Inflammatory macrophage treated with lipopolysaccharide for 4 hours (primary cell): ENCODE results near the gene NR2C1.

Experiments used
- DNase-seq: peaks from one replicate; pipeline ENCODE4 v3.0.0-alpha.2; 2020

The NR2C1 gene

DNA sequence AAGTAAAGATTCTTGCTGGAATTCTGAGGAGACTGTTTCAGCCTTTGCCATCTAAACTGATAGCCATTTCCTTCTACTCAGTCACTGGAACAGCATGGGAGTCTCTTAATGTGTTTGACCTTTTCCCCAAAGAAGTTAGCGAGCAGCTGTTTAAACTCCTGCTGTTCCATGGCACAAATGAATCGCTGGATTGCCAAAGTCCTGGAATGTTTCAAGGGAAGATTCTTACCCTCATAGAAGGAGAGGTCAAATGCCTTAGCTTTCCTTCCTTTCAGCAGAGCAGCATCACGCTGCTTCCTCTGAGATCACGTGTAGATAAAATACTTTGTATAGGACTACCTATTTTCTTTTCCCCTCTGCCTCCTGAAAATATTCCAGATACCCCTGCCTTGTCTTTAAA lies 10.5 kb upstream of the NR2C1 start:
- DNase-seq = no peak

DNA sequence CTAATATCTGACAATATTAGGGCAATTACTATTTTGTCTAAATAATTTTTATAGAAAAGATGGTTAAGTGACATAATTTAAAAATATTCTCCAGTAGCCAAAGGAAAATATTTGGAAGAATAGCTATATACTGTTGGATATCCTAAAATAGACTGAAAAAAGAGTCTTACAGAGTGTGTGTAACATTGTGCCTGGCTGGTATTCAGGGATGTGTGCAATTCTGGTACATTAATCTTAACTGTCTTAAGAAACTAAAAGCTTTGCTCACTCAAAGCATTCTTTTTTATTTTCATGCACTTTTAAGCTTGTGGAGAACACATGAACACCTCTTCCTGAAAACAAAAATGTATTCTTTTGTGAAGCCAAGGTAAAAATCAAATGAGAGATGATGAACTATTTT lies 10.1 kb upstream of the NR2C1 start:
- no peak for DNase-seq

DNA sequence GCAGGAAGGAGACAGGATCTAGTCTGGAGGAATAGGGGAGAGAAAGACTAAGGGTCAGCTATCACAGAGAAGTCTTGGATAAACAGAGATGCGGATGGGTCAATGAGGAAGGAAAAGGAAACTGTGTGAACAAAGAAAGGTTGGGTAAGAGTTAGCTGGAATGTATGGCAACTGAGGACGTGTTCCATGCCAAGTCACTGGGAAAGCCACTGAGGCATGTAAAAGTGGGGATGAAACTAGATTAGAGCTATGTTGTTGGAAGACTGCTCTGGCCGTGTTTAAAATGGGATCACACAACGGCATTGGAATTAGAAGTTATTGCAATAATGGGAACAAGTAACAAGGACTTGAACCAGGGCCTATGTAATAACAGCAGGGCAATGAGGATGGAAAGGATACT lies 3.9 kb upstream of the NR2C1 start:
- DNase-seq = no peak

DNA sequence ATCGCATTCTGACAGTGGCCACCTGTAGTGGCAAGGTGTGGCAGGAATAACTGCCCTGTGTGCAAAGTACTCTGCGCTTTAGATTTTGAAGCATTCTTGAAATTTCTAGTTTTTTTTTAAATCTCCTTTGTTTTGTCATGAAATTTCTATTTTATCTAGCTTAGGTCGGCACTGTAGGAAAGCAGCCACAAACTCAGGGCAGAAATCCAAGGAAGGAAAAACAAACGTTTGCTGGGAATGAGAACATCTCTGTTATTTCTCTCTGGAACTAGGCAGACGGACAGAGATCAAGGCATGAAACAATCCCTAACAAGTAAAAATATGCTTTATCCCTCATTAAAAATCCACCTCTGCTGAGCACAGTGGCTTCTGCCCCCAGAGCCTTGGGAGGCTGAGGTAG lies 1.3 kb upstream of the NR2C1 start:
- DNase-seq = no peak

DNA sequence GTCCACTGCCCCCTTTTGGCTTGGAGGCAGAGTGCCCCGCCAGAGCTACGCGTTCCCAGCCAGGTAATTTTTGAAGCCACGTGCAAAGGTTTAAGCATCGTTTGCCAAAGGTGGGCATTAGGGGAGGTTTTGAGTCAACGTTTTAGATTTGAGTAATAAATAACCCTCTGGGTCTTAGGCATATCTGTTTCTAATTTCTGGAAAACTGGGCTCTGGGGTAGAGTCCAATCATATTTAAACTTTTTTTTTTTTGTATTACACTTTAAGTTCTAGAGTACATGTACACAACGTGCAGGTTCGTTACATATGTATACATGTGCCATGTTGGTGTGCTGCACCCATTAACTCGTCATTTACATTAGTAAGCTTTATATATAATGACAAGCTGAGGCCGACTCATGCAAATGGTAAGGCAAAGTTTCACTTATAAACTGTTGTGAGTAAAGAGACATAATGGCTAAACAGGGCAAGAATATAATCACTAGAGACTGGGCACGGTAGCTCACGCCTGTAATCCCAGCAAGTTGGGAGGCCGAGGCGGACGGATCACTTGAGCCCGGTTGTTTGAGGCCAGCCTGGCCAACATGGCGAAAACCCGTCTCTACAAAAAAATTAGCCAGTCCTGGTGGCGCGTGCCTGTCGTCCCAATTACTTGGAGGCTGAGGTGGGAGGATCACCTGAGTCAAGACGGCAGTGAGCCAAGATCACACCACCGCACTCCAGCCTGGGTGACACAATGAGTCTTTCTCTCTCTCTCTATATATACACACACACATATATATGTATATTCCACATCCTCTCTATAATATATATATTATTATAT lies 491 bp upstream of the NR2C1 start:
- DNase-seq = no peak

DNA sequence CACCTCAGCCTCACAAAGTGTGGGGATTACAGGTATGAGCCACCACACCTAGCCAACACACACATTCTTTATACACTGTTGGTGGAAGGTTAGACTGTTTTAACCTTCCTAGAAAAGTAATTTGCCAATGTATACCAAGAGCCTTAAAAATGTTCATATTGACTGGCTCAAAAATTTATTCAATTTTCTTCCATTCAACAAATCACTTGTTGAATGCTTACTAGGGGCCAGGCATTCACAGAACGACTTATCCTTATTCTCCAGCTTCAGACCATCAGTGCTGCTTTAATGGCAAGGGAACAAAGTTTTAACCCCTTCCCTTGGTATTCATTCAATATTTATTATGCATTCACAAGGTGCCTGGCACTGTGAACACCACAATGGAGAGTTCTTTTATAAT lies 3.0 kb downstream of the NR2C1 start:
- DNase-seq = no peak

DNA sequence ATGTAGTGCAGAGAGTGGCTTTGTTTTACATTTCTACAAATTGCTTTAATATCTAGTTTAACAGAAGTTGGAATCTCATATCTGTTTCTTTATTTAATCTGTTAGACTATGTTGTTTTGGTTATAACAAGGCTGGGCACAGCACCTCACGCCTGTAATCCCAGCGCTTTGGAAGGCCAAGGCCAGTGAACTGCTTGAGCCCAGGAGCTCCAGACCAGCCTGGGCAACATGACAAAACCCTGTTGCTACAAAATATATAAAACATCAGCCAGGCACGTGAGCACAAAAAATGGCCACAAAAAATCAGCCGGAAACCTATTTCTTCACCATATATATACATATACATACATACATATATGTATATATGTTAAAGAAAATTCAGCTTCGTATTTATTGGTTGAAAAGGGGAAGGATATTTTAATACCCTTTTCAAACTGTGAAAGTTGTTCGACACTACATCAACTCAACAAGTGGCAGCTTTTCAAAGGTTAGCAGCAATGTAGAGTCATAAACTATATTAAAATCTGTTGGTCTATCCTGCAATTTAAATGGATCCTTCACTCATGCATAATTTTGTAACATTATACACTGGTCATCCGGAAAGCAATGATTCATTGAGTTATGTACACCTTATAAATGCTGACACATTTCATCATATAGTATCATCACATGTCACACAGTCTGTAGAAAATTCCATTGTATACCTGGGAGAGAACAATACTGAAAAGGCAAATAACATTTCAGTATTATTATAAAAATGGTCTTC lies 7.1 kb downstream of the NR2C1 start:
- no peak for DNase-seq

DNA sequence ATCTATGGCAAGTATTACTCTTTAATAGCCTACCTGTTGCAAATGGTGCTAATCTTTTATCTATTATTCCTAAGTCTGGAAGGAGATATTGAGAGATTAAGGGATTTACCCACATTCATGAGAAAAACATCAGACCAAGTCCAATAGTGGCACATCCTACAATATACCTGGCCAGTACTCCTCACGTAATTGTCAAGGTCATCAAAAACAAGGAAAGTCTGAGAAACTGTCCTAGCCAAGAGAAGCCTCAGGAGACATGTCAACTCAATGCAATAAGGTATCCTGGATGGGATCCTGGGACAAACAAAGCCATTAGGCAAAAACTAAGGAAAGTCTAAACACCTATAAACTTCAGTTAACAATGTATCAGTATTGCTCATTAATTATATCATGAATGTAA lies 12.5 kb downstream of the NR2C1 start:
- DNase-seq = no peak

DNA sequence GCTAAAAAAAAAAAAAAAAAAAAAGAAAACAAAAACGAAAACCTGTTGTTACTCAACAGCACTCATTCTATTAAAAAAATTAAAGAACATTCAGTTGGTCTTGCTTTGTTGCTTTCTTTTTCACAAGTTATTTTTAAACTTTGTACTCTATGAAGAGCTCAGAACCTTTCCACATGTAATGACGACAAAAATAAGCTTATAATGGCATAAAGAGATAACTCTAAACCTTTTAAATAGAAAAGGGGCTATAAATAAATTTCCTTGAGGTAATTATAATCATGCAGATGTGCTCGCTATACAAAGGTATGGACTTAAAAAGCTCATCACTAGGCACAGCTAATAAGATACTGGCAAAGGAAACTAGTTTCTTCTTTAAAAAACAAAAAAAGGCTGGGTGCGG lies 13.4 kb downstream of the NR2C1 start:
- no peak for DNase-seq

DNA sequence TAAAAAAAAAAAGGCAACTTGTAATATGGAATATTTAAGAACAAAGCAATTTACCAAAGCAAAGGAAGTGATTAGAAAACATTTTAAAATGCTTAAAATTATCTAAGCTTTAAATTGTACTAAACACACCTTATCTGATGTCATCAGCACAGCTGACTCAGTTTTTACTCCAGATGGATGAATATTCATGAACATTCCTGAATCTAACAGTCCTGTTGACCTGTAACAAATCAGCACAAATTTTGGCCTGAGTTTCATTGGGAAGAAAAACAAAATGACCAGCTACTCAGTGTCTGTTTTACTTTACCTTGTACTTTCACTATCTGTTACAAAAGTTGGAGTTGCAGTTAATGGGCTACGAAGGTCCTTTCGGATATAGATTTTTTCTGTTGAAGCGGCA lies 16.0 kb downstream of the NR2C1 start:
- DNase-seq = no peak

DNA sequence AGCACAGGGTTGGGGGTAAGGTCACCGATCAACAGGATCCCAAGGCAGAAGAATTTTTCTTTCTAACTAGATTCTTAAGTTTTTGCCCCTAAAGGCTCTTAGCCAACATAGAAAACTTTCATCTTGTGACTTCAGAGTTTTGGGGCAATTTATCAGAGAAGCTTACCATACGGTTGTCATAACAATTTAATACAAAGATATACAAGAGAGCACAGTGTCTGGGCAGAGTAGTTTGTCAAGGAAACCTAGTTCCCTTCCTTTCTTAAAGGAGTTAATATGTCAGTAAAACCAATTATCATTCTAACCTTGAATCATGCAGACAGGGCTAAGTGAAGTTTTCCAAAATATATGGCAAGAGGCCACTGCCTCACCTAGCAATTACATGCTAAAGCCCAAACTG lies 18.4 kb downstream of the NR2C1 start:
- DNase-seq = no peak

DNA sequence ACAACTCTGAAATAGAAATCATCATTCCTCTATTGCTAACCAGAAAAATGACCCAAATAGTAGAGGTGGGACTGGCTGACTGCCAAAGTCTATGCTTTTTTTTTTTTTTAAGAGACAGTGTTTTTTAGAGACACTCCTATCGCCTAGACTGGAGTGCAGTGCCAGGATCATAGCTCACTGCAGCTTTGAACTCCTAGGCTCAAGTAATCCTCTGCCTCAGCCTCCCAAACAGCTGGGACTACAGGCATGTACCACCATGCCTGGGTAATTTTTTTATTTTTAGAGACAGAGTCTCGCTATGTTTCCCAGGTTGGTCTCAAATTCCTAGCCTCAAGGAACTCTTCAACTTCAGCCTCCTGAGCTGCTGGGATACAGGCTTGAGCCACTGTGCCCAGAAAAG lies 19.2 kb downstream of the NR2C1 start:
- DNase-seq = no peak

DNA sequence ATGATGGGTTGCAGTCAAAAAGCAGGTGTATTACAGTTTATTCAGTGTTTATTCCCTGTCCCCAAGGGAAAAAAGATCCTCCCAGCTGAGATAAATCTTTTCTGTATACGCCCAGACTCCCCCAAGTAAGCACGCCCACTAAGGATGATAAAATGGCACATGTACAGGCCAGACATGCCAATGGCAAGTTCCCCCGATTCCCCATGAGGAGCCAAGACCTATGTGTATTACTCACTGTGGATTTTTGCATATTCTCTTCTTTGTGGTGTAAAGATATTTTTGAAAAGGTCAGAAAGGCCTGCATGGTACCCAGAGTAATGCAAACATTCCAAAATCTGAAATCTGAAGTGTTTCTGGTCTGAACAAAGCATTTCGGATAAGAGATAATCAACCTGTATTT lies 22.2 kb downstream of the NR2C1 start:
- DNase-seq = no peak

DNA sequence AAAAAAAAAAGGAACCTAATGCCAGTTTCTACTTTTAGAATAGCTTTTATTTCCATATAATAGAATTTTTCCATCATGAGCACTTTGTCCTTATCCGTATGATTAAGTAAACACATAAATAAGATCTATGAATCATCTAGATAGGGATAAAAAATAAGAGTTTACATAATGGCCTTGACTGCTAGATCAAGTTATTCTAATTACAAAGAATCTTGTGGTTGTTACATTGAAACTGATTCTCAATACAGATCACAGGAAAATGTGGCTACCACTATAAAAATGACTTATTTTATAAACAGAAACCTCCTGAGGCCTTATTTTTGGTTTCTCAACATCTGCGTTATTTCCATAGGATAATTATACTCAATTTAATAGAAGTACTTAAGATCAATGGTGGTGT lies 35.5 kb downstream of the NR2C1 start:
- DNase-seq = no peak

DNA sequence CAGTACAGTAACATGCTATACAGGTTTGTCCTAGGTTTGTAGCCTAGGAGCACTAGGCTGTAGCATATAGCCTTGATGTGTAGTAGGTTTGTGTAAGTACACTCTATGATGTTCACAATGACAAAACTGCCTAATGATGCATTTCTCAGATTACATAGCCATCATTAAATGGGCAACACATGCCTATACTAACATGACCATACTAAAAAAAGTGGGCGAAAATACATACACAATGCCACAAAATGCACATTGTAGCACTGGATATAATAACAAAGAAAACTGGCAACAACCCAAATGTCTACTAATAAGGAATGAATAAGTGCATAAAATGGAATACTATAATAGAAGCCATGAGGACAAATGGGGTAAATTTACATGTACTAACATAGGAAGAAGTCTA lies 38.7 kb downstream of the NR2C1 start:
- DNase-seq = no peak

DNA sequence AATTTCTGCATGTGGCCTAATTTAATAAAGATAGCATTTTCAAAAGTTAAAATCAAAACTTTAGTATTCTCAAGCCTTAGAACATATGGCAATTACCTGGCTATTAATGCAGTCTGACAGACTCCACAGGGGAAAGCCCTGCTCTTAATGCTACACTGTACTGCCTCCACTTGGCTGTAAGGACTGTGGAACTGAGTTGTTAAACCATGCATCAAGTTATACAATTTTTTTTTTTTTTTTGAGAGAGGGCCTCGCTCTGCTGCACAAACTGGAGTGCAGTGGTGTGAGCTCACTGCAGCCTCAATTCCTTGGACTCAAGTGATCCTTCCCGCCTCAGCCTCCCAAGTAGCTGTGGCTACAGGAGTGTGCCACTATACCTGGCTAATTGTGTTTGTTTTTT lies 50.9 kb downstream of the NR2C1 start:
- no peak for DNase-seq

DNA sequence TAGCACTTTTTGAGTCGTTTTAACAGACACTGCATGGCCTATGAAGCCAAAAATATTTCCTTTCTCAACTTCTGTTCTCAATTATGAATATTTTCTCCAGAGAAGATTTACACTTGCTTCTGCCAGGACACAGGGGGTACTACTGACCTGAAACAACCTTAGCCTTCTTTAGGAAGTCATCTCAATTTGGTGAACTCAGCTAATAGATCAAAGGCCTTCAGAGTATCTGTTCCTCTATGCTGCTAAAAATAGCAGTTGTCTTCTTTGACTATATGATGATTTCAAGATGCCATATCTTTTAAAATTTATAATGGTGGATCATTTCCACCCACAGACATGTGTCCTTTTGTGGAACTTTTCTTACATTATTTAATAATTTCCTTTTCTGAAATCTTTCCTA lies 55.9 kb downstream of the NR2C1 start:
- no peak for DNase-seq

DNA sequence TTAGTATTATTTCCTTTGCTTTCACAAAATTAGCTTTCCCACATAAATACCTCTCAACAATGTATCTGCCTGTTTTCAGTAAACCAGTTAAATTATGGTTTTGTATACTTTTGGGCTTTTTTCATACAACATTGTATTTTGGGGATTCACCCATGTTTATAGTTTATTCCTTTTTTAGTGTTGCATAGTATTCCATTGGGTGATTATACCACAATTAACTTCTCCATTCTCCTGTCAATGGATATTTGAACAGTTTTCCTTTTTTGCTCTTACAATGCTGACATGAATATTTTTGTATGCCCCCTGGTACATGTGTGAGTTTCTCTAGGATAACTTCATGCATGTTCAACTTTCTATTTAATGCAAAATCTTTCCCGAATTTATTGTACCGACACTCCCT lies 57.3 kb downstream of the NR2C1 start:
- no peak for DNase-seq

DNA sequence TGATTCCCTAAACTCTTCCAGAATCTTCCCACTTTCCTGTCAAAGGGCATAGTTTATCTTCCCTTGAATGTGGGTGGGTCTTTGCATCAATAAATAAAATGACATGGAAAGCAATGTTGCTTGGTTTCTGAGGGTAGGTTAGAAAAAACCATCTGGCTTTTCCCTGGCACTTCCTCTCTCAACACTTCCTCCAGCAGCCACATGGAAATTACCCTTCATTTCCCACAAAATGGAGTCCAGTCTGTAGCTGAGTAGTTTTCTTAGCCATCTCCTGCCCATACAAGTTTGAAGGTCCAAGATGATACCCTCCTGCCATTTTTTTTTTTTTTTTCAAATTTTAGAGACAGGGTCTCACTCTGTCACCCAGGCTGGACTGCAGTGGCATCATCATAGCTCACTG lies 58.9 kb downstream of the NR2C1 start:
- DNase-seq = peak; percentile 6

DNA sequence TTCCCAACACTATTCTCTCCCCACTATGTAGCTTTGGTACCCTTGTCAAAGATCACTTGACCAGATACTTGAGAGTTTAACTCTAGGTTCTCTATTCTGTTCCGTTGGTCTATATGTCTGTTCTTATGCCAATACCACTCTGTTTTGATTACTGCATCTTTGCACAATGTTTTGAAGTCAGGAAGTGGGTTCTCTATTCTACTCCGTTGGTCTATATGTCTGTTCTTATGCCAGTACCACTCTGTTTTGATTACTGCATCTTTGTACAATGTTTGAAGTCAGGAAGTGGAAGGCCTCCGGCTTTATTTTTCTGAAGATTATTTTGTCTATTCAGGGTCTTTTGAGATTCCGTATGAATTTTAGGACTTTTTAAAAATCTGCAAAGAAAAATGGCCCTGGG lies 67.2 kb downstream of the NR2C1 start:
- DNase-seq = no peak

DNA sequence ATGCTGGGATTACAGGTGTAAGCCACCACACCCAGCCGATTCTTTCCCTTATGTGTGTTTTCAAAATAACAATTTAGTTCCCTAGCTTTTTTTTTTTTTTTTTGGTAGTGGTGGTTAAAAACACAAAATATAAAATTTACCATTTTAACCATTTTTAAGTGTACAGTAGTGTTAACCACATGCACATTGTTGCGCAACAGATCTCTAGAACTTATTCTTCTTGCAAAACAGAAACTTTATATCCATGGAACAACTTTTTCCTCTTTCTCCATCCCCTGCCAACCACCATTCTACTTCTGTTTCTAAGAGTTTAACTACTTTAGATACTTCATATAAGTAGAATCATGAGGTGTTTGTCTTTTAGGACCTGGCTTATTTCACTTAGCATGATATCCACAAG lies 68.8 kb downstream of the NR2C1 start:
- DNase-seq = peak; percentile 73

DNA sequence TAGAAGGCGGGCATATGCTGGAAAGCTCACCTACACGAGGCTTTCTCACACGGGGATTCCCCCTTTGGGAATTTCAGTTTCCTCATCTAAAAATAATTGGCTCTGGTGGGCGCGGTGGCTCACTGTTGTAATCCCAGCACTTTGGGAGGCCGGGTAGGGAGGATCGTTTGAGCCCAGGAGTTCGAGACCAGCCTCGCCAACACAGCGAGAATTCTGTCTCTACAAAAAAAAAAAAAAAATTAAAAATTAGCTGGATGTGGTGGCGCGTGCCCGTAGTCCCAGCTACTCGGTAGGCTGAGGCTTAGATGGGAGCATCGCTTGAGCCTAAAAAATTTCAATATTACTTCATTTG lies 69.5 kb downstream of the NR2C1 start:
- DNase-seq = no peak

DNA sequence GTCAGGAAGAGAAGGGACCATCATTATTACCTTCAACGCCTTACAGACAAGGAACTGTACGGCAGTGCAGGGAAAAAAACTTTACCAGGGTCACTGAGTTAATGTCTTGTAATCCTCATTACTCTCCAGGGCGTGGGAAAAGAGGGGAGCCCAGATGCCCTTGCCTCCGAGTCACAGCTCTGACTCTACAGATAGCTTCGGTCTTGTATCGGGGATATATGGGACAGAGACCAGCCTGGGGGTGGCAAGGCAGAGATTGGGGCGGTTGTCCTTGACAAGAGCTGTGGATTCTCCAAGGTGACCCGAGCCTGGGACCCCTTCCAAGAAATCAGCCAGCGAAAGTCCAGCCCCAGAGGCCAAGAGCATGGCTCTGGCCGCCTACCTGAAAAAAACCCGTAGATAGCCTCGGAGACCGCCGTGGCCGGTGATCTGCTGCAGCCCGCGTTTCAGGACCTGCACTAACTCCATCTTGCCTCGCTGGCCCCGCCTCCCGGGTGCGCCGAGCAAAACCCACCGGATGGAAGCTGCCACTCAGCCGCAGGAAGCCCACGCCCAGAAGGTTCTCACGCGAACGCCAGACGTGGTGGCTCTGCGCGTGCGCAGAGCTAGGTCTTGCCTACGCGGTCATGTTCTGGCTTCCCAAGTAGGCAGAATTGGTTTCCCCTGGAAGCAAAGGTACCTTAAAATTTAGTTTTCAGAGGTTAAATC lies 70.1 kb downstream of the NR2C1 start, which contains the start of gene NDUFA12:
NDUFA12 (minus strand) TSS at position 485 of the 708 bp plus-strand sequence; CDS start at position 468, 17 bp downstream.
- DNase-seq = peak; percentile 98

DNA sequence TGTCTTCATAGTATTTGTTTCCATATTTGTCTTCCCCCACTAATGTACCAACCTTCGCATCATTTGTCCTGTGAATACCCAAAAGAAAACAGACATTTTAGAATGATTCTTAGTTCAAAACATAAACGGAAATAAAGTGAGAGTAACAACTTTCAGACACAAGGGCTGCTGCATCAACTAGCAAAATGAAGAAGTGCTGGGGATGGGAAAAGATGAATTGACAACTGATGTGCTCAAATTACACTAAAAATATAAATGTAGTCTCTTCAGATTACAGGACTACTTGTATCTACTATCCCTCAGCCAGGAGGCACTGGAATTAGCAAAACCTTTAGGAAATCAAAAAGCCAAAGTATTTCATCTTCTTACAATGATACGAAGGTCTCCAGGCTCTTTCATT lies 70.7 kb downstream of the NR2C1 start:
- peak; percentile 6 for DNase-seq
